Measurements from ENCODE around the gene EFCAB10.

DNA sequence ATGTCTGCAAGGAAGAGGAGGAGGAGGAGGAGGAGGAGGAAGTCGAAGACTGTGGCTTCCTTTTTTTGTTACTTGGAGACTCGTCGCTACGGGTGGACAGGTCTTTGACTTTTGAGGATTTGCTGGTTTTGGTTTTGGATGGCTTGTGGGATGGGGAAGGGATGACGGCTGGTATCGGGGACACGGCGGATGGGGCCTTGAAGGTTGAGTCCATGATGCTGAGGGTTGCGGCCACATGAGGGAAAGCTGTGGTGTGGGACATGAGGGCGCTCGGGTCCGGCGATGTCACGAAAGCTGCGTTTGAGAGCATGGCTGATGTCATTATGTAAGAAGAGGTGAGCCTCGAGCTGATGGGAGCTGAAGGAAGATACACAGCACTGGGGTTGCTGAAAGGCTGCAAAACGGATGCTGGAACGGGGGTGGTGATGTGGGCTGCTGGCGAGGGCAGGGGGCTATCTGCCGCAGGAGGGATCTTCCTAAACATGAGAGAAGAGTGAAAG lies 33.1 kb upstream of the EFCAB10 start:
- TF ChIP-seq EZH2 (IDR thresholded peaks at IDR 0.05): no peak
- TF ChIP-seq POLR2AphosphoS5 (IDR thresholded peaks at IDR 0.05; ENCODE audit: borderline replicate concordance, low read depth, low read length): no peak
- TF ChIP-seq FOXP2 (optimal IDR thresholded peaks at IDR 0.05; ENCODE audit: control extremely low read depth, extremely low read length, insufficient read depth): no peak
